Activated T-helper 1 cell treated with anti-CD3 and anti-CD28 coated beads, Interleukin-12 subunit alpha, Interleukin-12 subunit beta, Interleukin-2, Interleukin-4 antibody, amounts not matched to agents 30 ng/mL and 10 ng/mL and 1 ng/mL, durations not matched to agents 14 hours and 24 hours and 36 hours (primary cell): ENCODE data around the gene CIAPIN1. TPM values are rescaled to one million over a fixed set of nuclear protein-coding genes. Genes with fewer than 3 reads are reported as not detected.

Experiments
- DNase-seq: peaks from one replicate; pipeline ENCODE4 v3.0.0; 2021; ENCODE audit warnings: low spot score
- H3K27ac Mint-ChIP-seq: one replicate; pipeline ENCODE4 v1.8.0; 2021; ENCODE audit warnings: mild to moderate bottlenecking, mixed read lengths
- H3K27me3 Mint-ChIP-seq: one replicate; pipeline ENCODE4 v1.8.0; 2022; ENCODE audit warnings: mild to moderate bottlenecking, moderate library complexity, mixed read lengths; ENCODE audit not compliant: insufficient read depth
- H3K36me3 Mint-ChIP-seq: one replicate; pipeline ENCODE4 v1.8.0; 2021; ENCODE audit warnings: low read depth, mixed read lengths
- H3K4me1 Mint-ChIP-seq: one replicate; pipeline ENCODE4 v1.8.0; 2021; ENCODE audit warnings: low read depth, mixed read lengths
- H3K4me3 Mint-ChIP-seq: one replicate; pipeline ENCODE4 v1.8.0; 2021; ENCODE audit warnings: mild to moderate bottlenecking, moderate library complexity, mixed read lengths
- H3K9me3 Mint-ChIP-seq: one replicate; pipeline ENCODE4 v1.8.0; 2021; ENCODE audit warnings: mixed read lengths
- intact Hi-C: fragments of 100-400 bp; cut with micrococcal nuclease; formaldehyde crosslinking; loops from one replicate; pipeline ENCODE4 v1.15.1; 2024
- total RNA-seq: library from RNA; stranded (reverse); gene quantifications from 2 replicates; pipeline ENCODE4 v1.2.3, GENCODE V29; 2022

Gene CIAPIN1
- total RNA-seq, 1 donor from 2014 or later: 98.0 TPM

- H3K36me3 Mint-ChIP-seq: peaks cover 23% of the 10 kb centered on the region
- no peak for DNase-seq
- intact Hi-C loops: no loop called here
Measured at GRCh38 chr16:57472665-57473060, 25.5 kb upstream of the CIAPIN1 start.

DNA sequence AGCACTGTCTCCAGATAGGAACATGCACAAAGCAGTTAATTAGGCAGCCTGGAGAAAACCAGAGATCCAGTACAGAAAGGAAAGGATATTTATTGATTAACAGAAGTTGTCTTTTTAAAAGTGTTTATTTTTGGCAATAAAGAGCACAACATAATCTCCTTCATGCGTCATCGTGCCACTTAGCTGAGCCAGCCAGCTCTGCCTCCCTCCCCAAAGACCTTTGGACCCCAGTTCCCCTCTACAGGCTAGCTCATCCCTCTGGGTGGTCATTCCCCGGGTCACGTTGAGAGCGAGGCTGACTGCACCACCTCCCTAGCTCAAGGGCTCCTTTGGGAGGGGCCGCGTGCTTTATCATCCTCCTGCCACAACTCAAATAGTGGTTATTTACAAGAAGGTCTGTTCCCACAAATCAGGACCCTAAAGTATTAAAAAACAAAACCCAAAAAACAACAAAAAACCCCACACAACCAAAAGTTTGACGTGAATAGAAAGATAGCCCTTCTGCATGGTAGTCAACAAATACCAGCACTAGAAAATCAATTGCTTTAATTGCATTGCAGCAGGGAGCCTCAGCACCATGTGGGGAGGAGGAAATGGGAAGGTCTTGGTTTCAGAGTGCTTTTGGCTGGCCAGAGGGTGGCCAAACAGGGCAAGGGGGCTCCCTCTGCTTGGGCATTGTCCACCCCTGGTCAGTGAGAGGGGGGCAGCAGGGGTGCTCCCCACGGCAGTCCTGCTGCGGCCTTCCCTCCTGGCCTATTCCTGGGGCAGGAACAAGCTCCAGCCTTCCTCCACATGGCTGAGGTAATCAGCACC lies 24.9 kb upstream of the CIAPIN1 start:
- no peaks in the 10 kb centered on the region for H3K9me3 Mint-ChIP-seq
- intact Hi-C loops: no loop called here
- H3K4me1 Mint-ChIP-seq: peaks cover 18% of the 10 kb centered on the region
- peaks cover 23% of the 10 kb centered on the region for H3K36me3 Mint-ChIP-seq
- no peak overlapping the region for H3K27ac Mint-ChIP-seq
- no peak for DNase-seq
- H3K27me3 Mint-ChIP-seq: no peaks in the 10 kb centered on the region
- H3K4me3 Mint-ChIP-seq: no peak overlapping the region

More at GRCh38 chr16:57472665-57473060, 25.5 kb upstream of the CIAPIN1 start:
- Mint-ChIP-seq H3K27me3 (no peaks in the 10 kb centered on the region), H3K4me1 (peaks cover 18% of the 10 kb centered on the region), H3K27ac (no peak overlapping the region), H3K4me3 (no peak overlapping the region), H3K9me3 (no peaks in the 10 kb centered on the region)

DNA sequence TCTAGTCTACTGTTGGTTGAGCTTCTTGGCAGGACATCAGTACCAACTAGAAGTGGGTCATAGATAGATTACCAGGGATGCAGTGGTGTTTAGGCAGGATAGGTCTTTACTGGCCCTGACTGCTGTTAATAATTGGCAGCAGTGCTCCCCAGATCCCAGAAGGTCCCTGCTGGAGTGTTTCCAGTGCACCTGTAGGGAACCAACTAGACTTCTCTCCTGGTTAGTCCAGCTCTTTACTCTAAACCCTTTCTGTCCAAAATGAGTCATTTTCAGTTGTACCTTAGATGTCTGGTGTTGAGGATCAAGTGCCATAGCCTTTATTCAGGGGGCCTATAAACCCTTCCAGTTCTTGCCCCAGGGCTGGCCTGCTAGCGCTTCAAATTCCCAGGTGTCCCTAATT lies 24.0 kb upstream of the CIAPIN1 start:
- no peaks in the 10 kb centered on the region for H3K27me3 Mint-ChIP-seq
- intact Hi-C loops: no loop called here
- DNase-seq: no peak

DNA sequence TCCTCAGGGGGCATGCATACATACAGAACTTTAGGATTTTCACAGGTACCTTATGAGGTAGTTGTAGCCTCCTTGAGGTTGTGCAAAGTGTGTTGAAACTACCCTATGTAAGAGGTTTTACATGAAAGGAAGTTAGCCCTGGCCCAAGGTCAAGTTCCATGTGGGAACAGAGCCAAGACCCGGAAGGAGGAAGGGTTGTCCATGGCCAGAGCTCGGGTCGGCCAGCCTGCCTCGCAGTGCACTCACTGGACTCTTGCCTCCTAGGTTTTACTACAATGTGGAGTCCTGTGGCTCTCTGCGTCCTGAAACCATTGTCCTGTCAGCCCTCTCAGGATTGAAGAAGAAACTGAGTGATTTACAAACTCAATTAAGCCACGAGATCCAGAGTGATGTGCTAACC lies 23.5 kb upstream of the CIAPIN1 start:
- Mint-ChIP-seq H3K27me3 (no peaks in the 10 kb centered on the region), H3K36me3 (peaks cover 29% of the 10 kb centered on the region), H3K27ac (no peak overlapping the region), H3K4me3 (no peak overlapping the region), H3K4me1 (peaks cover 12% of the 10 kb centered on the region), H3K9me3 (no peaks in the 10 kb centered on the region)
- DNase-seq: no peak
- intact Hi-C loops: no loop called here

More for the DNA sequence above, 24.0 kb upstream of the CIAPIN1 start:
- Mint-ChIP-seq H3K9me3 (no peaks in the 10 kb centered on the region), H3K4me1 (peaks cover 13% of the 10 kb centered on the region), H3K4me3 (no peak overlapping the region), H3K36me3 (peaks cover 25% of the 10 kb centered on the region), H3K27ac (no peak overlapping the region)

DNA sequence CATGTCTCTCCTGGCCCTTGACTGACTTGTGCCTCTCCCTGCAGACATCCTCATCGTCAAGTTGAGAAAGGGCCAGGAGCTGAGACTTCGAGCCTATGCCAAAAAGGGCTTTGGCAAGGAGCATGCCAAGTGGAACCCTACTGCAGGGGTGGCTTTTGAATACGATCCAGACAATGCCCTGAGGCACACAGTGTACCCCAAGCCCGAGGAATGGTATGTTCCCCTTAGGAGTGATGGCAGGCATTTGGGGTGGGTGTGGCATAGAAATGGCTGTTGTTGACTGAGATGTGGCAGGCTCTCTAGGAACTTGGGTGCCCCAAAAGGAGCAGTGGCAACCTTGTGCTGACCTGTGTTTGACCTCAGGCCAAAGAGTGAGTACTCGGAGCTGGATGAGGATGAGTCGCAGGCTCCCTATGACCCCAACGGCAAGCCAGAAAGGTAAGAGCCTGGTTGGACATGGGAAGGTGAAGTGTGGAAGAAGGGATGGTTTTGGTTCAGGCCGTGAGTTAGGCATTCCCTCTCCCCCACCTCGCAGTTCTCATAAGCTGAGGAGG lies 22.8 kb upstream of the CIAPIN1 start:
- intact Hi-C loops: no loop called here
- no peak for DNase-seq
- Mint-ChIP-seq H3K4me1 (peaks cover 11% of the 10 kb centered on the region), H3K4me3 (no peak overlapping the region), H3K27me3 (no peaks in the 10 kb centered on the region), H3K27ac (no peak overlapping the region), H3K9me3 (no peaks in the 10 kb centered on the region), H3K36me3 (peaks cover 34% of the 10 kb centered on the region)

GRCh38 chr16:57469046-57469445 lies 21.9 kb upstream of the CIAPIN1 start:
- Mint-ChIP-seq H3K4me1 (peaks cover 20% of the 10 kb centered on the region), H3K9me3 (no peaks in the 10 kb centered on the region), H3K36me3 (peaks cover 42% of the 10 kb centered on the region), H3K27me3 (no peaks in the 10 kb centered on the region), H3K4me3 (no peak overlapping the region), H3K27ac (no peak overlapping the region)
- intact Hi-C loops: no loop called here
- no peak for DNase-seq

- Mint-ChIP-seq H3K27me3 (no peaks in the 10 kb centered on the region), H3K9me3 (no peaks in the 10 kb centered on the region), H3K36me3 (peaks cover 46% of the 10 kb centered on the region), H3K4me1 (peaks cover 28% of the 10 kb centered on the region), H3K4me3 (no peak overlapping the region), H3K27ac (no peak overlapping the region)
- no peak for DNase-seq
- intact Hi-C loops: no loop called here
Measured at GRCh38 chr16:57468346-57468745, 21.2 kb upstream of the CIAPIN1 start.

DNA sequence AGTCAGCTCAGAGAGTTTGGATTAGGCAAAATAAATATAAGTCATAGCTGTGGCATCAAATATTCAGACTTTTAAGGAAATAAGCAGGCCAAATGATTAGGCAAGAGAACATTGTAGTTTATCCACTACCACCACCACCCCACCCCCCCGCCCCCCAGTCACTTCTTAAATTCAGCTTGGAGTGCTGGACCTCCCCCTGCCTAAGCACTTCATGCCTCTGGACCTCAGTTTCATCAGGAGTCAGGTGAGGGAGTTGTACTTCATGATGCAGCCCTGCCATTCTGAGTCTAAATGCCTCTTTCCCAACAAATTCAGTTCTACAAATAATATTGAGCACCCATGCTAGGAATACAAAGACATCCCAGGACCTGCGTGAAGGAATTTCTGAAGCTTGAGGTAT lies 17.3 kb upstream of the CIAPIN1 start:
- intact Hi-C loops: loop anchor here (5.0 kb wide), 4 partner anchors 73 to 538 kb away; partner anchors contain the start of genes CCDC102A, PSME3IP1, RSPRY1 and USB1
- Mint-ChIP-seq H3K4me1 (peaks cover 43% of the 10 kb centered on the region), H3K27me3 (no peaks in the 10 kb centered on the region), H3K27ac (no peak overlapping the region), H3K4me3 (peak overlapping the region; percentile 100), H3K36me3 (peaks cover 50% of the 10 kb centered on the region), H3K9me3 (no peaks in the 10 kb centered on the region)
- DNase-seq: no peak

- Mint-ChIP-seq H3K9me3 (no peaks in the 10 kb centered on the region), H3K4me3 (peak overlapping the region; percentile 100), H3K27ac (peak overlapping the region; percentile 88), H3K4me1 (peaks cover 43% of the 10 kb centered on the region), H3K36me3 (peaks cover 45% of the 10 kb centered on the region), H3K27me3 (no peaks in the 10 kb centered on the region)
- intact Hi-C loops: loop anchor here (1.0 to 5.0 kb wide), 10 partner anchors 12 to 539 kb away; partner anchors contain the start of genes CCDC102A, CIAPIN1, COQ9 and KATNB1
- no peak for DNase-seq
Measured at GRCh38 chr16:57462978-57463362, 15.8 kb upstream of the CIAPIN1 start.

DNA sequence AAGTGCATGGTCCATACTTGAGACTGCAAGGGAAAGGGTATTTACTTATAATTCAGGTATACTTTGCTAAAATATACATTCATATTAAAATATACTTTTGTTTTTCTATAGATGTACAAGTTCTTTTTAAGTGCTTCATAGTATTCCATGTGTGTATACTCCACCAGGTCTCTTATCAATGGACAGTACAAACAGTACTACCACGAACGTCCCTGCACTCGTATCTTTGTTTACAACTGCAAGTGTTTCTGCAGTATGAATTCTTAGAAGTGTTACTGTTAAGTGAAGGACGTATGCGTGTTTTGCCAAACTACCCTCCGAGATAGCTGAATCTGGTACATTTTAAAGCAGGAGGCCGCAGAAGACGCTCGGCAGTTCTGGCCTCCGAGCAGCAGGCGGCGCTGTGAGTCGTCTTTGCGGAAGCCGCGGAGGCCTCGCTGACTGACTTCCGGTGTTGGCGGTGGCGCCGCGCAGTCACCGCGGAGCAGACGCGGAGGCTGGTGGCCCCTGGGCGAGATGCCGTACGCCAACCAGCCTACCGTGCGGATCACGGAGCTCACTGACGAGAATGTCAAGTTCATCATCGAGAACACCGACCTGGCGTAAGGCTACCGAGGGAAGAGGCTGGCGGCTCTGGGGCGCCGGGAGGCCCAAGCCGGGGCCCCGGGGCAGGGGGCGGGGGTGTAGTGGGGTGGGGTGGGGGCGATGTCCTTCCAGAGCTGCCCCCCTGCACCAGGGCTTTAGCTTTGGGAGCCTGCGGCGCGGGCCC lies 15.2 kb upstream of the CIAPIN1 start, which contains the start of gene POLR2C:
POLR2C (plus strand) TSS at position 471 of the 769 bp plus-strand sequence; CDS start at position 517, 46 bp downstream.
- Mint-ChIP-seq H3K27ac (peak within 1 kb of the TSS; percentile 99), H3K36me3 (peaks cover 42% of the 10 kb centered on the region), H3K9me3 (no peaks in the 10 kb centered on the region), H3K4me3 (peak within 1 kb of the TSS; percentile 100), H3K27me3 (no peaks in the 10 kb centered on the region), H3K4me1 (peaks cover 43% of the 10 kb centered on the region)
- intact Hi-C loops: loop anchor here (1.0 to 5.0 kb wide), 9 partner anchors 13 to 540 kb away; partner anchors contain the start of genes CCDC102A, CIAPIN1, COQ9 and KATNB1
- peak; percentile 89 for DNase-seq

DNA sequence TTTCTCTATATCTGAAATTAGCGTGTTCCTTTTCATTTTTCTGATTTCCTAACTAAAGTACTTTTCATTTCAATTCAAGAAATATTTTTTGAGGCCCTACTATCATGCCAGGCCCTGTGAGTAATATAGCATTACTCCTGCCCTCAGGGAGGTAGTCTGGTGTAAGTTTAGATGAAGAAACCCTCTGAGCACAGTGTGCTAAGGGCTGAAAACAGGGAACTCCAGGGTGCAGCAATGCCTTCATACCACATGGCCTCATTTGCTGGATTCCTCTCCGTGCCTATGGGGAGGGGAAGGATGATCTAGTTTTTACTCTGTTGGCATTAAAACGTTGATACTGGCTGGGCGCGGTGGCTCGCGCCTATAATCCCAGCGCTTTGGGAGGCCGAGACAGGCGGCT lies 4.8 kb upstream of the CIAPIN1 start:
- H3K9me3 Mint-ChIP-seq: no peaks in the 10 kb centered on the region
- intact Hi-C loops: no loop called here
- peaks cover 32% of the 10 kb centered on the region for H3K36me3 Mint-ChIP-seq
- H3K4me1 Mint-ChIP-seq: peaks cover 20% of the 10 kb centered on the region
- DNase-seq: no peak
- H3K4me3 Mint-ChIP-seq: no peak overlapping the region
- no peak overlapping the region for H3K27ac Mint-ChIP-seq
- H3K27me3 Mint-ChIP-seq: no peaks in the 10 kb centered on the region

GRCh38 chr16:57446531-57447185 lies 527 bp downstream of the CIAPIN1 start:
- peak overlapping the region; percentile 94 for H3K4me3 Mint-ChIP-seq
- peaks cover 37% of the 10 kb centered on the region for H3K4me1 Mint-ChIP-seq
- peak; percentile 11 for DNase-seq
- H3K9me3 Mint-ChIP-seq: peaks cover 2% of the 10 kb centered on the region
- intact Hi-C loops: loop anchor here (1.0 to 10.0 kb wide), 10 partner anchors 16 to 512 kb away; partner anchors contain the start of genes ARL2BP, DOK4, HERPUD1 and KATNB1
- peak overlapping the region; percentile 90 for H3K27ac Mint-ChIP-seq
- no peaks in the 10 kb centered on the region for H3K27me3 Mint-ChIP-seq
- peaks cover 14% of the 10 kb centered on the region for H3K36me3 Mint-ChIP-seq
